ENCODE results near the gene ENTPD1. TPM values are rescaled to one million over a fixed set of nuclear protein-coding genes. Genes with fewer than 3 reads are reported as not detected.

The ENTPD1 gene
- total RNA-seq, 1 donor from 2014 or later = 37.1 TPM

DNA sequence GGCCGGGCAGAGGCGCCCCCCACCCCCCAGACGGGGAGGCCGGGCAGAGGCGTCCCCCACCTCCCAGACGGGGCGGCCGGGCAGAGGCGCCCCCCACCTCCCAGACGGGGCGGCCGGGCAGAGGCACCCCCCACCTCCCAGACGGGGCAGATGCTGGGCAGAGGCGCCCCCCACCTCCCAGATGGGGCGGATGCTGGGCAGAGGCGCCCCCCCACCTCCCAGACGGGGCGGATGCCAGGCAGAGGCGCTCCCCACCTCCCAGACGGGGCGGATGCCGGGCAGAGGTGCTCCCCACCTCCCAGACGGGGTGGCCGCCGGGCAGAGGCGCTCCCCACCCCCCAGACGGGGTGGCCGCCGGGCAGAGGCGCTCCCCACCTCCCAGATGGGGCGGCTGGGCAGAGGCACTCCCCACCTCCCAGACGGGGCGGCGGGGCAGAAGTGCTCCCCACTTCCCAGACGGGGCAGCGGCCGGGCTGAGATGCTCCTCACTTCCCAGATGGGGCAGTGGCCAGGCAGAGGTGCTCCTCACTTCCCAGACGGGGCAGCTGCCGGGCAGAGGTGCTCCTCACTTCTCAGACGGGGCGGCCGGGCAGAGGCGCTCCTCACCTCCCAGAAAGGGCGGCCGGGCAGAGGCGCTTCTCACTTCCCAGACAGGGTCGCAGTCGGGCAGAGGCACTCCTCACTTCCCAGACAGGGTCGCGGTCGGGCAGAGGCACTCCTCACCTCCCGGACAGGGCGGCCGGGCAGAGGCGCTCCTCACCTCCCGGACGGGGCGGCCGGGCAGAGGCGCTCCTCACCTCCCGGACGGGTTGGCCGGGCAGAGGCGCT lies 53.6 kb downstream of the ENTPD1 start:
- Mint-ChIP-seq H3K9me3 (peaks cover 14% of the 10 kb centered on the region), H3K27ac (no peak overlapping the region), H3K4me3 (ENCODE audit: low read depth) (no peak overlapping the region), H3K4me1 (ENCODE audit: low read depth) (peaks cover 23% of the 10 kb centered on the region), H3K36me3 (ENCODE audit: low read depth) (peaks cover 41% of the 10 kb centered on the region), H3K27me3 (ENCODE audit: low read depth) (peaks cover 5% of the 10 kb centered on the region)
- no peak for DNase-seq (ENCODE audit: low spot score)
- intact Hi-C loops (cut with micrococcal nuclease) = no loop called here

DNA sequence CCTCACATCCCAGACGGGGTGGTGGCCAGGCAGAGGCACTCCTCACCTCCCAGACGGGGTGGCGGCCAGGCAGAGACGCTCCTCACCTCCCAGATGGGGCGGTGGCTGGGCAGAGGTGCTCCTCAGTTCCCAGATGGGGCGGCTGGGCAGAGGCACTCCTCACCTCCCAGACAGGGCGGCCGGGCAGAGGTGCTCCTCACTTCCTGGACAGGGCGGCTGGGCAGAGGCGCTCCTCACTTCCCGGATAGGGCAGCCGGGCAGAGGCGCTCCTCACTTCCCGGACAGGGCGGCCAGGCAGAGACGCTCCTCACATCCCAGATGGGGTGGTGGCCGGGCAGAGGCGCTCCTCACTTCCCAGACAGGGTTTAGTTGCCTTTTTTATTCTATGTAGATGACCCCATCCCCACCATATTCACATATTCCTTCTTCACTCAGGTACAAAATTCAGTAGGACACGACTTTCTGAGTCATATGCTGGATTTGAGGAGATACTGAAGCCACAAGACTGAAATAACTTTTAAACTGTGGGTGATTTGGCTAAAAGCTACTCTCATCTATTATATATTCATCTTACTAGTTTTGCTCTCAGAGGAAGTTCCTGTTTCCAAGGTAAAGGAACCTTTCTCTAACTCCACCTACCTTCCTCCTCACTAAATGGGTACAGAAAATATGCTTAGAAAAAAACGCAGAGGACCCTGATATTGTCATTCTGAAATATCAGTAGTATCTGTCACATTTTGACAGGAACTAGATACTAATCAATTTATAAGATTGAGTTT lies 54.4 kb downstream of the ENTPD1 start:
- DNase-seq (ENCODE audit: low spot score) = no peak
- Mint-ChIP-seq H3K9me3 (peaks cover 12% of the 10 kb centered on the region), H3K4me1 (ENCODE audit: low read depth) (peaks cover 22% of the 10 kb centered on the region), H3K27ac (no peak overlapping the region), H3K4me3 (ENCODE audit: low read depth) (no peak overlapping the region), H3K36me3 (ENCODE audit: low read depth) (peaks cover 41% of the 10 kb centered on the region), H3K27me3 (ENCODE audit: low read depth) (peaks cover 5% of the 10 kb centered on the region)
- intact Hi-C loops (cut with micrococcal nuclease) = no loop called here

GRCh38 chr10:95813054-95813685 lies 57.2 kb downstream of the ENTPD1 start:
- Mint-ChIP-seq H3K4me1 (ENCODE audit: low read depth) (peaks cover 16% of the 10 kb centered on the region), H3K4me3 (ENCODE audit: low read depth) (no peak overlapping the region), H3K9me3 (peaks cover 9% of the 10 kb centered on the region), H3K27me3 (ENCODE audit: low read depth) (peaks cover 2% of the 10 kb centered on the region), H3K27ac (no peak overlapping the region), H3K36me3 (ENCODE audit: low read depth) (peaks cover 51% of the 10 kb centered on the region)
- intact Hi-C loops (cut with micrococcal nuclease) = no loop called here
- DNase-seq (ENCODE audit: low spot score) = no peak

DNA sequence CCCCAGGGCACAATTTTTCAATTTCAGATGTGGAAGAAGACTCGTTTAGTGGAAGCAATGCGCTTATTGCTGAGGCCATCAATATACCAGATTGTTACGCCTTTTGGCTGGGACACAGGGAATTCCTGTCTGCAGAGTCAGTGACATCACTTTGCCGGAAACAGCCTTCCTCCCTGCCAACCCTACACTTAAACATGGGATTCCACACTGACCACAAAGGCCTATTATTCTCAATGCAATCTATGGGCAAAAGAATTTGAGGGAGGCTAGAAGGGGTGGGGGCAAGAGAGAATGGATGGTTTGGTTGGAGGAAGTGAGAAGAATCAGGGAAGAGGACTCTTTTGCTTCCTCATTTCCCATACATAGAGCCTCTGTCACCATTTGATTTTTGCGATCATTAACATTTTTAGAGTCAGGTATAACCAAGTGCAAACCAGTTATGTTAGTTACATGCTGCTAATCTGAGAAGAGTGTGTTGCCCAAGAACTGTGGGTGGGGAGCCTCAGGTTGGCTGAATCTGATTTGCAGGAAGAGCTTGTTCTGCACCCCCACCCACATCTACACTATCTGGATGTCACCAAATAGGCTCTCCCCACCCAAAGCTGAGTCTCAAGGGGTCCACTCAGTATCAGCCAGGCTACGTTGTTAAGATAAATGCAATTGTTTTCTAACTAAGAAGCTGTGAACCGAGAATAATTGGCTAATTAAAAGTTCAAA lies 58.2 kb downstream of the ENTPD1 start:
- DNase-seq (ENCODE audit: low spot score) = no peak
- no peak overlapping the region for H3K4me3 Mint-ChIP-seq (ENCODE audit: low read depth)
- H3K9me3 Mint-ChIP-seq = peaks cover 9% of the 10 kb centered on the region
- peaks cover 2% of the 10 kb centered on the region for H3K27me3 Mint-ChIP-seq (ENCODE audit: low read depth)
- no peak overlapping the region for H3K27ac Mint-ChIP-seq
- peaks cover 45% of the 10 kb centered on the region for H3K36me3 Mint-ChIP-seq (ENCODE audit: low read depth)
- peaks cover 23% of the 10 kb centered on the region for H3K4me1 Mint-ChIP-seq (ENCODE audit: low read depth)
- intact Hi-C loops (cut with micrococcal nuclease) = no loop called here

- peaks cover 9% of the 10 kb centered on the region for H3K9me3 Mint-ChIP-seq
- H3K4me3 Mint-ChIP-seq (ENCODE audit: low read depth) = no peak overlapping the region
- H3K4me1 Mint-ChIP-seq (ENCODE audit: low read depth) = peaks cover 31% of the 10 kb centered on the region
- peaks cover 4% of the 10 kb centered on the region for H3K27me3 Mint-ChIP-seq (ENCODE audit: low read depth)
- no peak for DNase-seq (ENCODE audit: low spot score)
- H3K36me3 Mint-ChIP-seq (ENCODE audit: low read depth) = peaks cover 48% of the 10 kb centered on the region
- no peak overlapping the region for H3K27ac Mint-ChIP-seq
- intact Hi-C loops (cut with micrococcal nuclease) = no loop called here
Measured at GRCh38 chr10:95815133-95815532, 59.2 kb downstream of the ENTPD1 start.

- intact Hi-C loops (cut with micrococcal nuclease) = no loop called here
- DNase-seq (ENCODE audit: low spot score) = no peak
- no peak overlapping the region for H3K4me3 Mint-ChIP-seq (ENCODE audit: low read depth)
- H3K27me3 Mint-ChIP-seq (ENCODE audit: low read depth) = peaks cover 4% of the 10 kb centered on the region
- peaks cover 4% of the 10 kb centered on the region for H3K9me3 Mint-ChIP-seq
- H3K36me3 Mint-ChIP-seq (ENCODE audit: low read depth) = peaks cover 48% of the 10 kb centered on the region
- H3K27ac Mint-ChIP-seq = no peak overlapping the region
- peaks cover 31% of the 10 kb centered on the region for H3K4me1 Mint-ChIP-seq (ENCODE audit: low read depth)
Measured at GRCh38 chr10:95815701-95816240, 59.8 kb downstream of the ENTPD1 start.

GRCh38 chr10:95818010-95818409 lies 62.0 kb downstream of the ENTPD1 start:
- H3K4me1 Mint-ChIP-seq (ENCODE audit: low read depth) = peaks cover 36% of the 10 kb centered on the region
- no peaks in the 10 kb centered on the region for H3K9me3 Mint-ChIP-seq
- peaks cover 4% of the 10 kb centered on the region for H3K27me3 Mint-ChIP-seq (ENCODE audit: low read depth)
- H3K36me3 Mint-ChIP-seq (ENCODE audit: low read depth) = peaks cover 50% of the 10 kb centered on the region
- no peak overlapping the region for H3K27ac Mint-ChIP-seq
- intact Hi-C loops (cut with micrococcal nuclease) = loop anchor here (2.0 kb wide), 1 partner anchor 27 kb away; no protein-coding TSS in a partner anchor
- no peak for DNase-seq (ENCODE audit: low spot score)
- no peak overlapping the region for H3K4me3 Mint-ChIP-seq (ENCODE audit: low read depth)

DNA sequence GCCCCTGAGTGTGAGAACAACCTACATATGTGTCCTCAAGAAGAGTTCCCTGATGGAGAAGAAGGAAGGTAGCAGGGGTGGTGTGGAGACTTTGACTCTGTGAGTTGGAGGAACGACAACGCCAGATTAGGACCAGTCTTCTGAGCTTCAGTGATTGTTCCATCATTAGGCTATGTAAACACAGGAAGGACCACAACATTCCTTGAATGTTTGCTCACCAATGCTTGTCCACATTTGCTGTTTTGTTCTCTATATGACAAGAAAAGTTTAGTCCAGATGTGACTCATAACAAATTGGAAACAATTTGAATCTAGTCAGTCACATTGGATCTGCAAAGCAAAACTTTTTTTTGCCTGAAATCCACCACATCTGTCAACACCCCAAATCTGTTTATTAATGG lies 62.7 kb downstream of the ENTPD1 start:
- Mint-ChIP-seq H3K4me1 (ENCODE audit: low read depth) (peaks cover 41% of the 10 kb centered on the region), H3K4me3 (ENCODE audit: low read depth) (no peak overlapping the region), H3K9me3 (no peaks in the 10 kb centered on the region), H3K36me3 (ENCODE audit: low read depth) (peaks cover 53% of the 10 kb centered on the region), H3K27ac (peak overlapping the region; percentile 2), H3K27me3 (ENCODE audit: low read depth) (peaks cover 4% of the 10 kb centered on the region)
- no peak for DNase-seq (ENCODE audit: low spot score)
- intact Hi-C loops (cut with micrococcal nuclease) = loop anchor here (1.0 to 2.0 kb wide), 3 partner anchors 14 to 60 kb away; no protein-coding TSS in a partner anchor

- peak overlapping the region; percentile 39 for H3K4me3 Mint-ChIP-seq (ENCODE audit: low read depth)
- intact Hi-C loops (cut with micrococcal nuclease) = loop anchor here (1.0 to 2.0 kb wide), 3 partner anchors 13 to 61 kb away; no protein-coding TSS in a partner anchor
- peaks cover 61% of the 10 kb centered on the region for H3K36me3 Mint-ChIP-seq (ENCODE audit: low read depth)
- peaks cover 38% of the 10 kb centered on the region for H3K4me1 Mint-ChIP-seq (ENCODE audit: low read depth)
- H3K9me3 Mint-ChIP-seq = no peaks in the 10 kb centered on the region
- no peak for DNase-seq (ENCODE audit: low spot score)
- peaks cover 3% of the 10 kb centered on the region for H3K27me3 Mint-ChIP-seq (ENCODE audit: low read depth)
- peak overlapping the region; percentile 80 for H3K27ac Mint-ChIP-seq
Measured at GRCh38 chr10:95819620-95820329, 63.8 kb downstream of the ENTPD1 start.

DNA sequence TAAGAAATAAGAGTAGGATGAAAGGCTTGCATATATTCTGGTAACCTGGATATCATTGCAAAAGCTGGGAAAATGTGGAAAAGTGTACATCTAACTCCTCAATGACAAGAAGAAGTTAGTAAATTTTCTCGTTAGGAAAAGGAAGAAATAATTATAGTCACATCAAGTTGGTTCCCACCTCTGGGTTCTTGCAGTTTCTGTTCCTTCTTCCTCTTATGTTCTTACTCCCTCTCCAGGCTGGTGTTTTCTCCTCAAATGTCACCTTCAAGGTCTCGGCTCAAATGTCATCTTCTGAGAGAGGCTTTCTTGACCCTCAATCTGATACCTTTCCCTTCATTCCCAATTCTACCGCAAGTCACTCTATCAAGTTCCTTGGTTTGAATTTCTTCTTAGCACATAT lies 64.4 kb downstream of the ENTPD1 start:
- H3K27me3 Mint-ChIP-seq (ENCODE audit: low read depth) = peaks cover 2% of the 10 kb centered on the region
- no peak for DNase-seq (ENCODE audit: low spot score)
- H3K4me1 Mint-ChIP-seq (ENCODE audit: low read depth) = peaks cover 35% of the 10 kb centered on the region
- peak overlapping the region; percentile 71 for H3K27ac Mint-ChIP-seq
- intact Hi-C loops (cut with micrococcal nuclease) = no loop called here
- no peak overlapping the region for H3K4me3 Mint-ChIP-seq (ENCODE audit: low read depth)
- H3K9me3 Mint-ChIP-seq = no peaks in the 10 kb centered on the region
- peaks cover 59% of the 10 kb centered on the region for H3K36me3 Mint-ChIP-seq (ENCODE audit: low read depth)

DNA sequence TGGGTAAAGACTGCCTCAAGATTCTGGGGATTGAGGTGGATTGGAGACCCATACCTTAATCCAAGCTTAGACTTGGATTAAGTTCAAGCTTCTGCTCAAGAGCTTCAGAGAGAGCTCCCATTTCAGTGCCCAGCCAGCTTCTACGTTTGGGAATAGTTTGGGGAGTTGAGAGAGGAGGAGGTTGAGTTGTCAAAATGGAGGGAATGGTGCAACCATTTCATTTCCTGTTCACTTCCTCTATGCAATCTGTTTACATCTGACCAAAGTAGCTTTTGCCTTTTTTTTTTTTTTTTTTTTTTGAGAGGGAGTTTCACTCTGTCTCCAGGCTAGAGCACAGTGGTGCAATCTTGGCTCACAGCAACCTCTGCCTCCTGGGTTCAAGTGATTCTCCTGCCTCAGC lies 65.8 kb downstream of the ENTPD1 start:
- Mint-ChIP-seq H3K4me1 (ENCODE audit: low read depth) (peaks cover 39% of the 10 kb centered on the region), H3K4me3 (ENCODE audit: low read depth) (no peak overlapping the region), H3K27ac (no peak overlapping the region), H3K27me3 (ENCODE audit: low read depth) (peaks cover 2% of the 10 kb centered on the region), H3K9me3 (no peaks in the 10 kb centered on the region), H3K36me3 (ENCODE audit: low read depth) (peaks cover 55% of the 10 kb centered on the region)
- no peak for DNase-seq (ENCODE audit: low spot score)
- intact Hi-C loops (cut with micrococcal nuclease) = no loop called here
